Heart right ventricle (tissue), 16 donors: Measurements from ENCODE around the gene ROM1. TPM values are rescaled to one million over a fixed set of nuclear protein-coding genes. Genes with fewer than 3 reads are reported as not detected.
"Not testable (repeated sequence)": the region's sequence is repeated elsewhere in the genome, so short reads cannot be mapped to it uniquely, and the experiment has no call there.

Experiments used
- ATAC-seq, 8 donors: fragments of 200-7000 bp; cut with Tn5 transposase; one replicate each; pipeline ENCODE4 v1.9.1; 2020; ENCODE audit warnings: mild to moderate bottlenecking in 8 of 8, moderate library complexity in 8 of 8, moderate number of reproducible peaks in 1 of 8
- DNase-seq, 2 donors: peaks; one replicate each; pipeline ENCODE4 v3.0.0-alpha.2; 2020
- H3K27ac ChIP-seq, 10 donors: fragments of 200-600 bp; sonication (generic) in 2 of 10; one replicate each; pipeline versions ENCODE4 v1.5.0 to v1.8.0; 2020 to 2022; ENCODE audit warnings: mild to moderate bottlenecking in 3 of 10
- H3K27me3 ChIP-seq, 7 donors: fragments of 200-600 bp; one replicate each; pipeline ENCODE4 v1.8.0; 2021 to 2022; ENCODE audit warnings: mild to moderate bottlenecking in 2 of 7
- H3K36me3 ChIP-seq, 9 donors: fragments of 200-600 bp; sonication (generic) in 1 of 9; one replicate each; pipeline versions ENCODE4 v1.5.0 to v1.8.0; 2020 to 2022; ENCODE audit warnings: mild to moderate bottlenecking in 2 of 9
- H3K4me1 ChIP-seq, 9 donors: fragments of 200-600 bp; sonication (generic) in 1 of 9; one replicate each; pipeline versions ENCODE4 v1.5.0 to v1.8.0; 2020 to 2022; ENCODE audit warnings: mild to moderate bottlenecking in 4 of 9
- H3K4me3 ChIP-seq, 10 donors: fragments of 200-600 bp; sonication (generic) in 2 of 10; one replicate each; pipeline versions ENCODE4 v1.5.0 to v1.8.0; 2020 to 2022; ENCODE audit warnings: mild to moderate bottlenecking in 7 of 10, moderate library complexity in 2 of 10
- H3K9me3 ChIP-seq, 11 donors: fragments of 200-600 bp in 10 of 11; sonication (generic) in 2 of 11; one replicate each; pipeline versions ENCODE4 v1.5.0 to v1.8.0; 2013 to 2022; ENCODE audit warnings: mild to moderate bottlenecking in 2 of 11, control low read depth in 1 of 11, moderate library complexity in 1 of 11
- WGBS, 2 donors: extraction: QIAGEN DNeasy Blood & Tissue Kit; methylation state at CpG; one replicate each; pipeline ENCODE4 v1.1.7; 2013; ENCODE audit warnings: inconsistent platforms in 1 of 2; 5-methylcytosine and 5-hydroxymethylcytosine counted together
- intact Hi-C, 10 donors: fragments of 100-400 bp; cut with DNase I; formaldehyde crosslinking; loops; one replicate each; pipeline versions ENCODE4 v1.11.1 to v1.14.2; 2022
- polyA plus RNA-seq, 2 donors: library from polyadenylated mRNA; stranded (reverse); fragments of 200-250 nt; gene quantifications; one replicate each; pipeline ENCODE4 v1.2.3, GENCODE V29; 2013
- total RNA-seq, 10 donors: library from RNA; stranded (reverse); fragmentation: NEBNext Ultra II Directional in 3 of 10; extraction: Animal tissue kit (Norgen Biotek cat#: 25700) in 3 of 10; gene quantifications; one replicate each; pipeline versions ENCODE4 v1.2.1 to v1.2.4, GENCODE V29; 2021 to 2023
- TF ChIP-seq, protein P1 (sequence below), 9 donors: fragments of 200-600 bp; sonication (generic) in 2 of 9; IDR thresholded peaks; one replicate each; pipeline versions ENCODE4 v1.5.0 to v1.8.0; 2021 to 2022; ENCODE audit warnings: antibody characterized with exemption in 9 of 9, mild to moderate bottlenecking in 5 of 9, moderate library complexity in 1 of 9
- donor health status: Arrhythmogenic right ventricular cardiomyopathy.
- donor health status: ischemic (EF 13 %, LVEDD 7.1; RV severe dilation, severe dysfunction).
- donor health status: healthy with polysubstance abuse.
- donor health status: DM: no; HTN: yes; CAD: no.
- donor health status: DM: no; HTN: no; CAD: no.
- donor health status: ischemic (EF 25% LVEDD 6.9; RV normal size, moderate dysfunction).
- donor health status: ischemic (EF 25% LVEDD 5.7; RV mildly dilated, moderate dysfunction).
- donor health status: healthy.
- donor health status: DM: yes; HTN: yes; CAD: no.
- donor health status: Ischemic cardiomyopathy.
- donor health status: ischemic (EF 35%, LVEDD 5.7; RV mildly dilated, moderate dysfunction).
- donor health status: nonischemic (EF 11% LVEDD 7.7; RV severe dilation, severe dysfunction).
- donor health status: DM: yes; HTN: yes; CAD: no.
- donor health status: PGD.
- donor health status: ischemic (EF 29% LVEDD 5.4; RV normal size, mild dysfunction).
- donor health status: nonischemic (EF 23%, LVEDD 6.1; RV moderate dilation, normal function).

ROM1 gene
- total and polyA plus RNA-seq, 12 donors, result 0.81 to 6.6 (median 2.0) TPM

DNA sequence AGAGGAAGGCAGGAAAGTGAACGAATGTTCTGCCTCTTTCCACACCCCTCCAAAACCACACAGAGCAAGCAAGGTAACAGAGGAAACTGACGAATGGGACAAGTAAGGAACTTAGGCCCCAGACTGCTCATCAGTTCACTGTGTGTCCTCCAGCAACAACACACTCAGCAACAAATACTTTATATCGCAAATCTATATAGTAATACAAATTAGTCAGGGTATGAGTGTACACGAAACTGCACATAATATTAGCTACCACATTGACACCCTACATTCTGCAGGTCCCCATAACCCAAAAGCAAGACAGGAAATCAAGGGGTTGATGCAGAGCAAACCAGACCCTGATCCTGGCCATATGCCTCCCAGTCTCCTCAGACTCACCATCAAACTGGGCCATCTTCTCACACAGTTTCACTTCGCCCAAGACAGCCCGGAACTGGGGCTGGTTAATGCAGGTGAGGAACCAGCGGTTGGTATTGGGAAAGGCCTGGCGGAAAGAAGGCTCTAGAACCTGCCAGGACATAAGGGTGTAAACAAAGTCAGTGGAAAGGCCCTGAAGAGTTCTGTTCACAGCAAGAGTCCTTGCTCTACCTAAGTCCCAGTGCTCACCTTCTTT is 45.9 kb upstream of the ROM1 start:
- H3K9me3 ChIP-seq, result no peaks in the 10 kb centered on the region
- ATAC-seq, result no peak
- H3K36me3 ChIP-seq, result peaks cover 0 to 100% (median 71%) of the 10 kb centered on the region in 9 donors

DNA sequence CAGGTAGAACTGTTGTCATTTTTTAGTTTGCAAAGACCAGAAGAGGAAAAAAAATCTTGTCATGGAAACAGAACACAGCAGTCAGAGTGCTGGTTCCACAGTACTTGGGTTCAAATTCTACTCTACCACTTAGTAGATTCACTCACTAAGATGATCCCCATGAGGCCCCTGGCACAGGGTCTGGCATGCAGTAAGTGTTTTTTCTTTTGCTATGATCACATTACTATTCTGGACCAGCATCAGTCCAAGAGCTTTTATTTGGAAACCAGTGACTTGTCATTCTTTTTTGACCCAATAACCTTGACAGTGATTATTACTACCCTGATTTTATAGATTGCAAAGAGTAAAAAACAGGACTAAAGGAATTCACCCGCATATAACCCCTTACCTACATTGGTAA is 43.4 kb upstream of the ROM1 start:
- peak overlapping the region in 6 of 10 donors; percentile 16 to 68 (median 42) for H3K27ac ChIP-seq
- TF ChIP-seq, protein P1, sequence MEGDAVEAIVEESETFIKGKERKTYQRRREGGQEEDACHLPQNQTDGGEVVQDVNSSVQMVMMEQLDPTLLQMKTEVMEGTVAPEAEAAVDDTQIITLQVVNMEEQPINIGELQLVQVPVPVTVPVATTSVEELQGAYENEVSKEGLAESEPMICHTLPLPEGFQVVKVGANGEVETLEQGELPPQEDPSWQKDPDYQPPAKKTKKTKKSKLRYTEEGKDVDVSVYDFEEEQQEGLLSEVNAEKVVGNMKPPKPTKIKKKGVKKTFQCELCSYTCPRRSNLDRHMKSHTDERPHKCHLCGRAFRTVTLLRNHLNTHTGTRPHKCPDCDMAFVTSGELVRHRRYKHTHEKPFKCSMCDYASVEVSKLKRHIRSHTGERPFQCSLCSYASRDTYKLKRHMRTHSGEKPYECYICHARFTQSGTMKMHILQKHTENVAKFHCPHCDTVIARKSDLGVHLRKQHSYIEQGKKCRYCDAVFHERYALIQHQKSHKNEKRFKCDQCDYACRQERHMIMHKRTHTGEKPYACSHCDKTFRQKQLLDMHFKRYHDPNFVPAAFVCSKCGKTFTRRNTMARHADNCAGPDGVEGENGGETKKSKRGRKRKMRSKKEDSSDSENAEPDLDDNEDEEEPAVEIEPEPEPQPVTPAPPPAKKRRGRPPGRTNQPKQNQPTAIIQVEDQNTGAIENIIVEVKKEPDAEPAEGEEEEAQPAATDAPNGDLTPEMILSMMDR (IDR thresholded peaks at IDR 0.05), result no peak
- no peaks in the 10 kb centered on the region for H3K9me3 ChIP-seq
- ATAC-seq (no peak), DNase-seq (no peak)
- H3K27me3 ChIP-seq, result no peaks in the 10 kb centered on the region
- H3K4me3 ChIP-seq, result no peak overlapping the region
- peaks cover 4 to 44% (median 30%) of the 10 kb centered on the region in 9 donors for H3K4me1 ChIP-seq
- H3K36me3 ChIP-seq, result peaks cover 0 to 81% (median 58%) of the 10 kb centered on the region in 9 donors
- 81 to 88% methylated on average over 1 of the region's 1 CpG for WGBS, 2 donors
- intact Hi-C loops, result loop anchor here in 2 of 10 donors (10.0 kb wide), 2 partner anchors 175 to 285 kb away; no protein-coding TSS in a partner anchor

More for the DNA sequence above, 45.9 kb upstream of the ROM1 start:
- no peaks in the 10 kb centered on the region for H3K27me3 ChIP-seq
- no peak overlapping the region for H3K4me3 ChIP-seq
- H3K4me1 ChIP-seq, result peaks cover 0 to 32% (median 18%) of the 10 kb centered on the region in 9 donors
- no peak for DNase-seq
- H3K27ac ChIP-seq, result no peak overlapping the region
- TF ChIP-seq, protein P1 (IDR thresholded peaks at IDR 0.05), result no peak
- intact Hi-C loops, result loop anchor here in 1 of 10 donors (10.0 kb wide), 1 partner anchor 172 kb away; no protein-coding TSS in a partner anchor
- 87 to 88% methylated on average over 8 of the region's 8 CpGs for WGBS, 2 donors

DNA sequence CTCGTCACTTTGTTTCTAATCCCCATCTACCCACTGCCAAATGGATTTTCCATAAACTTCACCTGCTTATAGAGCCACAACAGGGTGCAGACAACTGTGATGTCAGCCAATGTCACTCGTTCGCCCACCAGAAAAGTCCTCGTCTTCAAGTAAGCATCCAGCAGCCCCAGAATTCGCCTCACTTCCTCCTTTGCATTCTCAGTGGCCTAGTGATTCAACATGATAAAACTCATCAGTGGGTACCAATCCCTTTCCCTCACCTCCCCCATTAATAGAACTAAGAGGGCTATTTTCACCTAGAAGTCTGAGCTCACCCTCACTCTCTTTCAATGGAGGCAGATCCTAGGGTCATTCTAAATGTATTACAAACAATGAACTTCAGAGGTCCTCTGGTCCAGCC is 42.2 kb upstream of the ROM1 start:
- H3K9me3 ChIP-seq, ATAC-seq, DNase-seq, H3K4me3 ChIP-seq, H3K27me3 ChIP-seq: not testable (repeated sequence)
- intact Hi-C loops, result loop anchor here in 1 of 10 donors (10.0 kb wide), 1 partner anchor 284 kb away; no protein-coding TSS in a partner anchor
- peaks cover 0 to 73% (median 54%) of the 10 kb centered on the region in 9 donors for H3K36me3 ChIP-seq
- peaks cover 10 to 57% (median 43%) of the 10 kb centered on the region in 9 donors for H3K4me1 ChIP-seq
- WGBS, 2 donors, result 94 to 97% methylated on average over 5 of the region's 5 CpGs
- peak overlapping the region in 1 of 10 donors; percentile 27 for H3K27ac ChIP-seq

DNA sequence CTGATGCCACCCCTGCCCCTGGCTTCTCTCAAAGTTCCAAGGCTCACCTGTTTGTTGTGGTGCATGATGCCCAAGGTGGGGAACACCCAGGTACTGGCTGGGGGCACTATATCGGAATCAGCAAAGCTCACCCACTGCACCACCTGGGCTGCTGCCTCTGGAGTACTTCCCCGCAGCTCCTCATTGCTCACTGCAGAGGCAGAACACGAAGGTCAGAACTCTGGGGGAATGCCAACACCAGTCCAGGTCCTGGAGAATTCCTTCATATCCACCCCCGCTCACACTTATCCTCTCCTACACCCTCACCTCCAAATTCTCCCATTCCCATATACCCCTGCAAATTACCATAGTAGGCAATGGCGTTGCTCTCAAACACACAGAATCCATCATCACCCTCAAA is 41.6 kb upstream of the ROM1 start:
- peak overlapping the region in 2 of 10 donors; percentile 27 to 89 for H3K27ac ChIP-seq
- WGBS, 2 donors, result 82 to 84% methylated on average over 5 of the region's 5 CpGs
- intact Hi-C loops, result loop anchor here in 1 of 10 donors (10.0 kb wide), 1 partner anchor 283 kb away; no protein-coding TSS in a partner anchor

DNA sequence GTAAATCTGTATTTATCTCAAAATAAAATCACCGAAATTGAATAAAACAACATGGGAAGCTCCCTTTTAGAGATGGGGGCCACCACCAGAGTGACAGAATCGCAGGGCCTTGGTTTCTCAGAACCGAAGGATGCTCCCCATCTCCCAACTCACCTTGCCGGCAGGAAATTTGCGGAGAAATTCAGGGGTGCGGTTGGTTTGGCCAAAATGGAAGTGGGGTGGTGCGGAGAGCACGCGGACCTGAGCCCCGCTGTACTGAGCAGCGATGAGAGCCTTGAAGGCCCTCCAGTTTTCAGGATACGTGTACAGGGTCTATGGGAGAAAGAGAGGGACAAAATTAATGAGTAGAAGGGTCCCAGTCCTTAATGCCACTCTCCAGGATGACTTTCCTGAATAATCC is 40.6 kb upstream of the ROM1 start:
- H3K27me3 ChIP-seq, result no peaks in the 10 kb centered on the region
- H3K27ac ChIP-seq, result peak overlapping the region in 7 of 10 donors; percentile 84 to 98 (median 86)
- H3K4me3 ChIP-seq, result peak overlapping the region; percentile 71 to 95 (median 85)
- H3K4me1 ChIP-seq, result peaks cover 11 to 70% (median 49%) of the 10 kb centered on the region in 9 donors
- no peaks in the 10 kb centered on the region for H3K9me3 ChIP-seq
- 67 to 75% methylated on average over 12 of the region's 12 CpGs for WGBS, 2 donors
- no peak for ATAC-seq
- H3K36me3 ChIP-seq, result peaks cover 0 to 72% (median 39%) of the 10 kb centered on the region in 9 donors
- TF ChIP-seq, protein P1 (IDR thresholded peaks at IDR 0.05), result no peak
- intact Hi-C loops, result loop anchor here in 1 of 10 donors (10.0 kb wide), 1 partner anchor 282 kb away; no protein-coding TSS in a partner anchor
- DNase-seq, result no peak

More for the DNA sequence above, 41.6 kb upstream of the ROM1 start:
- not testable (repeated sequence) for ATAC-seq, H3K9me3 ChIP-seq, H3K27me3 ChIP-seq, H3K4me3 ChIP-seq, DNase-seq
- Histone ChIP-seq H3K4me1 (peaks cover 11 to 63% (median 46%) of the 10 kb centered on the region in 9 donors), H3K36me3 (peaks cover 0 to 73% (median 48%) of the 10 kb centered on the region in 9 donors)
